ENCODE data around the gene LRCH4. TPM values are rescaled to one million over a fixed set of nuclear protein-coding genes. Genes with fewer than 3 reads are reported as not detected.
A peak's percentile ranks its signal among the peaks of the same experiment; 100 is the strongest.
"Not testable (repeated sequence)": the region's sequence is repeated elsewhere in the genome, so short reads cannot be mapped to it uniquely, and the experiment has no call there.

Gene LRCH4
- total RNA-seq, 3 donors from 2014 or later = 57.2 to 71.0 (median 63.9) TPM

DNA sequence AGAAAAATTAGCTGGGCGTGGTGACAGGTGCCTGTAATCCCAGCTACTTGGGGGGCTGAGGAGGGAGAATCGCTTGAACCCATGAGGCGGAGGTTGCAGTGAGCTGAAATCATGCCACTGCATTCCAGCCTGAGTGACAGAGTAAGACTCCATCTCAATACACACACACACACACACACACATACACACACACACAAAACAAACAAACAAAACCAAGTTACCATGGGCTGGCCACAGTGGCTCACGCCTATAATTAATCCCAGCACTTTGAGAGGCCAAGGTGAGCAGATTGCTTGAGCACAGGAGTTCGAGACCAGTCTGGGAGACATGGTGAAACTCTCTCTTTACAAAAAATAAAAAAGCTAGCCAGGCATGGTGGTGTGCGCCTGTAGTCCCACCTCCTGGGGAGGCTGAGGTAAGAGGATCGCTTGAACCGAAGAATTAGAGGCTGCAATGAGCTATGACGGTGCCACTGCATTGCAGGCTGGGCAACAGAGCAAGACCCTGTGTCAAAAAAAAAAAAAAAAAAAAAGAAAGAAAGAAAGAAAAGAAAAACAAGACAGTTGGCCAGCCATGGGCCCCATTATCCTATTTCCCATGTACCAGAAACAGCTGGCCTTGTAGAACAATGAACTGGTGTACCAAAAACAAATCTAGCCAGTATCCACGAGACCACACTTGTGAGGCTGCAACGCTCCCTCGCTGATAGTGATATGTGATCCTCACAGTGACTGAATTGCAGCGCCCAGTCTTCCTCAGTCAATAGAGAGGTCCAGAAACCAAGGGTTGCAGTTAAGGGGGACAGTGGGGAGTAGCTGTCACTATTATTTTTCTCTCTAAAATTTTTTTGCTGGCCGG, 53.5 kb downstream of the LRCH4 start:
- Histone ChIP-seq H3K4me1 (ENCODE audit: low read depth) (peaks cover 3% of the 10 kb centered on the region), H3K9me3 (no peaks in the 10 kb centered on the region), H3K36me3 (ENCODE audit: low read depth) (no peaks in the 10 kb centered on the region), H3K4me3 (no peak overlapping the region)
- TF ChIP-seq, protein P1, sequence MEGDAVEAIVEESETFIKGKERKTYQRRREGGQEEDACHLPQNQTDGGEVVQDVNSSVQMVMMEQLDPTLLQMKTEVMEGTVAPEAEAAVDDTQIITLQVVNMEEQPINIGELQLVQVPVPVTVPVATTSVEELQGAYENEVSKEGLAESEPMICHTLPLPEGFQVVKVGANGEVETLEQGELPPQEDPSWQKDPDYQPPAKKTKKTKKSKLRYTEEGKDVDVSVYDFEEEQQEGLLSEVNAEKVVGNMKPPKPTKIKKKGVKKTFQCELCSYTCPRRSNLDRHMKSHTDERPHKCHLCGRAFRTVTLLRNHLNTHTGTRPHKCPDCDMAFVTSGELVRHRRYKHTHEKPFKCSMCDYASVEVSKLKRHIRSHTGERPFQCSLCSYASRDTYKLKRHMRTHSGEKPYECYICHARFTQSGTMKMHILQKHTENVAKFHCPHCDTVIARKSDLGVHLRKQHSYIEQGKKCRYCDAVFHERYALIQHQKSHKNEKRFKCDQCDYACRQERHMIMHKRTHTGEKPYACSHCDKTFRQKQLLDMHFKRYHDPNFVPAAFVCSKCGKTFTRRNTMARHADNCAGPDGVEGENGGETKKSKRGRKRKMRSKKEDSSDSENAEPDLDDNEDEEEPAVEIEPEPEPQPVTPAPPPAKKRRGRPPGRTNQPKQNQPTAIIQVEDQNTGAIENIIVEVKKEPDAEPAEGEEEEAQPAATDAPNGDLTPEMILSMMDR (IDR thresholded peaks at IDR 0.05) = no peak
- DNase-seq (no peak), ATAC-seq (peak; percentile 47)
- intact Hi-C loops (cut with DNase I, micrococcal nuclease) = no loop called here

DNA sequence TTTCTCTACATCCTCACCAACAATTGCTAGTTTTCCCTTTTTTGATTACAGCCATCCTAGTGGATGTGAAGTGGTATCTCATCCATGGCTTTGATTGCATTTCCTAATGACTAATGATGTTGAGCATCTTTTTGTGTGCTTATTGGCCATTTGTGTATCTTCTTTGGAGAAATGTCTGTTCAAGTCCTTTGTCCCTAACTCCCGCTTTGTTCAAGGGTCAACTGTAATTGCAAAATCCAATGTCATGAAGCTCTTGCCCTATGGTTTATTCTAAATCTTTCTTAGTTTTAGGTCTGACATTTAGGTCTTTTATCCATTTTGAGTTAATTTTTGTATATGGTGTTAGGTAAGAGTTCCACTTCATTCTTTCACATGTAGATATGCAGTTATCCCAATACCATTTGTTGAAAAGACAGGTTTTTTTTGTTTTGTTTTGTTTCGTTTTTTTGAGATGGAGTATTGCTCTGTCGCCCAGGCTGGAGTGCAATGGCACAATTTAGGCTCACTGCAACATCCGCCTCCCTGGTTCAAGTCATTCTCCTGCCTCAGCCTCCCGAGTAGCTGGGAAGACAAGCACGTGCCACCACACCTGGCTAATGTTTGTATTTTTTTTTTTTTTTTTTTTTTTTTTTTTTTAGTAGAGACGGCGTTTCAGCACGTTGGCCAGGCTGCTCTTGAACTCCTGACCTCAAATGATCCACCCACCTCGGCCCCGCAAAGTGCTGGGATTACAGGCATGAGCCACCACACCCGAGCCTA, 57.6 kb downstream of the LRCH4 start:
- intact Hi-C loops (cut with DNase I, micrococcal nuclease); ATAC-seq; H3K4me3 ChIP-seq; H3K36me3 ChIP-seq (ENCODE audit: low read depth); H3K9me3 ChIP-seq; DNase-seq; H3K4me1 ChIP-seq (ENCODE audit: low read depth): not testable (repeated sequence)

Other genes with a start within 250 kb of the LRCH4 start
- gene PILRB, start 228.0 kb downstream of the LRCH4 start, total RNA-seq = 10 to 100 TPM; 36.4 to 95.3 (median 54.3) TPM
- 10 to 100 TPM in 1 of 3 donors, 1 to 10 TPM in 2; 4.2 to 15.9 (median 7.8) TPM for gene PILRA, start 212.6 kb downstream of the LRCH4 start, total RNA-seq
- 1 to 10 TPM; 1.8 to 6.1 (median 2.3) TPM for gene ZCWPW1, start 157.4 kb downstream of the LRCH4 start, total RNA-seq
- gene MEPCE, start 156.3 kb downstream of the LRCH4 start, total RNA-seq = 10 to 100 TPM; 29.3 to 46.8 (median 35.2) TPM
- 10 to 100 TPM; 28.2 to 40.0 (median 28.9) TPM for gene PPP1R35, start 149.6 kb downstream of the LRCH4 start, total RNA-seq
- 1 to 10 TPM in 1 of 3 donors, under 1 TPM in 2; 0.43 to 1.0 (median 0.96) TPM for gene SPACDR, start 121.9 kb downstream of the LRCH4 start, total RNA-seq
- gene TSC22D4, start 106.9 kb downstream of the LRCH4 start, total RNA-seq = 10 to 100 TPM; 45.1 to 65.2 (median 64.8) TPM
- gene NYAP1, start 102.2 kb downstream of the LRCH4 start, total RNA-seq = 1 to 10 TPM in 1 of 3 donors, under 1 TPM in 2; 0.23 to 2.8 (median 0.46) TPM
- gene AGFG2, start 46.9 kb downstream of the LRCH4 start, total RNA-seq = 100 to 1,000 TPM in 1 of 3 donors, 10 to 100 TPM in 2; 56.5 to 113 (median 58.1) TPM
- gene SAP25, start 12.2 kb downstream of the LRCH4 start, total RNA-seq = 1 to 10 TPM; 2.8 to 4.3 (median 3.5) TPM
- gene FBXO24, start 199 bp upstream of the LRCH4 start, total RNA-seq = 1 to 10 TPM in 1 of 3 donors, under 1 TPM in 2; 0.48 to 1.1 (median 0.66) TPM
- 10 to 100 TPM in 2 of 3 donors, 1 to 10 TPM in 1; 6.1 to 47.9 (median 18.9) TPM for gene PCOLCE, start 16.2 kb upstream of the LRCH4 start, total RNA-seq
- 10 to 100 TPM; 11.9 to 17.2 (median 14.4) TPM for gene MOSPD3, start 26.4 kb upstream of the LRCH4 start, total RNA-seq
- 1 to 10 TPM in 2 of 3 donors, under 1 TPM in 1; 0.57 to 1.2 (median 1.1) TPM for gene TFR2, start 55.4 kb upstream of the LRCH4 start, total RNA-seq
- 1 to 10 TPM in 1 of 3 donors, not detected in 2; 1.2 TPM for gene ACTL6B, start 70.3 kb upstream of the LRCH4 start, total RNA-seq
- gene GNB2, start 87.6 kb upstream of the LRCH4 start, total RNA-seq = 100 to 1,000 TPM; 197 to 257 (median 232) TPM
- gene GIGYF1, start 108.1 kb upstream of the LRCH4 start, total RNA-seq = 10 to 100 TPM; 34.6 to 49.8 (median 48.1) TPM
- gene POP7, start 120.0 kb upstream of the LRCH4 start, total RNA-seq = 10 to 100 TPM; 24.8 to 28.9 (median 26.8) TPM
- gene EPO, start 134.3 kb upstream of the LRCH4 start, total RNA-seq = not detected
- gene ZAN, start 147.5 kb upstream of the LRCH4 start, total RNA-seq = not detected
- 10 to 100 TPM; 31.2 to 42.4 (median 38.9) TPM for gene EPHB4, start 241.4 kb upstream of the LRCH4 start, total RNA-seq